Right ventricle myocardium inferior (tissue), 1 donor: Measurements from ENCODE around the gene TEX54. TPM values are rescaled to one million over a fixed set of nuclear protein-coding genes. Genes with fewer than 3 reads are reported as not detected.
"Not testable (repeated sequence)": the region's sequence is repeated elsewhere in the genome, so short reads cannot be mapped to it uniquely, and the experiment has no call there.

Source experiments
- ATAC-seq: fragments of 200-7000 bp; cut with Tn5 transposase; one replicate; pipeline ENCODE4 v1.9.1; 2020; ENCODE audit warnings: mild to moderate bottlenecking, moderate library complexity
- DNase-seq: peaks from one replicate; pipeline ENCODE4 v3.0.0; 2021; ENCODE audit errors: missing footprints
- intact Hi-C: fragments of 100-400 bp; cut with DNase I; formaldehyde crosslinking; loops from one replicate; pipeline ENCODE4 v1.11.0; 2022
- long read RNA-seq: library from polyadenylated mRNA; unstranded; transcript quantifications from one replicate; pipeline ENCODE4 v2.0.0, GENCODE V29; 2021
- total RNA-seq: library from RNA; stranded (reverse); fragmentation: NEBNext Ultra II Directional; extraction: Animal tissue kit (Norgen Biotek cat#: 25700); gene quantifications from one replicate; pipeline ENCODE4 v1.2.1, GENCODE V29; 2021
- donor health status: DM: no; HTN: yes; CAD: no; lungs with severe emphysema.

TEX54 gene
- total RNA-seq, result not detected
- long read RNA-seq, result 0 reads

GRCh38 chr11:62832336-62833234 lies at the start of gene TEX54:
TSS of gene TEX54 (minus strand) at chr11:62832841.
- intact Hi-C loops, result loop anchor here (5.0 kb wide), 2 partner anchors 45 to 105 kb away; partner anchors contain the start of genes HNRNPUL2, TMEM179B and TTC9C
- ATAC-seq (peak; percentile 4), DNase-seq (no peak)

DNA sequence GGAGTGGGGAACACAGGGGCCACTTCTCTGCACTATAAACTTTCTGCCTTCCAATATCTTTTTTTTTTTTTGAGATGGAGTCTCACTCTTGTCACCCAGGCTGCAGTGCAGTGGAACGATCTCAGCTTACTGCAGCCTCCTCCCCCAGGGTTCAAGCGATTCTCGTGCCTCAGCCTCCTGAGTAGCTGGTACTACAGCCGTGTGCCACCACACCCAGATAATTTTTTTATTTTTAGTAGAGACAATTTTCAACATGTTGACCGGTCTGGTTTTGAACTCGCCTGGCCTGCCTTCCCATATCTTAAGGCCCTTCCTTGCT lies 49.7 kb upstream of the TEX54 start:
- intact Hi-C loops, result no loop called here
- ATAC-seq (no peak), DNase-seq (no peak)

- DNase-seq, result peak; percentile 95
- intact Hi-C loops, result no loop called here
- ATAC-seq, result peak; percentile 68
These were observed 49.2 kb upstream of the TEX54 start for GRCh38 chr11:62881579-62882430.

- peak; percentile 93 for ATAC-seq
- intact Hi-C loops, result no loop called here
- DNase-seq, result peak; percentile 96
These were observed 48.4 kb upstream of the TEX54 start, which contains the start of gene SLC3A2 for GRCh38 chr11:62880803-62881578. TSS of gene SLC3A2 (plus strand) at chr11:62880896. CDS start at chr11:62881024, 128 bp downstream.

GRCh38 chr11:62880231-62880802 lies 47.7 kb upstream of the TEX54 start:
- intact Hi-C loops, result no loop called here
- ATAC-seq (peak; percentile 32), DNase-seq (peak; percentile 73)

GRCh38 chr11:62879235-62879978 lies 46.8 kb upstream of the TEX54 start:
- DNase-seq (no peak), ATAC-seq (no peak)
- intact Hi-C loops, result no loop called here

DNA sequence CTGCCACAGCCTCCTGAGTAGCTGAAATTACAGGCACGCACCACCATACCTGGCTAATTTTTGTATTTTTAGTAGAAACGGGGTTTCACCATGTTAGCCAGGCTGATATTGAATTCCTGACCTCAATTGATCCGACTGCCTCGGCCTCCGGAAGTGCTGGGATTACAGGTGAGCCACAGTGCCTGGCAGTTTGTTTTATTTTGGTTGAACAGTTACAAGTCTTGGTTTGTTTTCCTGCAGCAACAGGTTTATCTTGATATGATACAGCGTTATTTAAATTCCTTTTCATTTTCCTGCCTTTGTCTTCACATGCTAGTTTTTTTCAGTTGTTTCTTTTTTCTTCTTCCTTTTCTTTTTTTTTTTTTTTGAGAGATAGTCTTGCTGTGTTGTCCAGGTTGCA lies 44.1 kb upstream of the TEX54 start:
- ATAC-seq (no peak), DNase-seq (no peak)
- intact Hi-C loops, result no loop called here

DNA sequence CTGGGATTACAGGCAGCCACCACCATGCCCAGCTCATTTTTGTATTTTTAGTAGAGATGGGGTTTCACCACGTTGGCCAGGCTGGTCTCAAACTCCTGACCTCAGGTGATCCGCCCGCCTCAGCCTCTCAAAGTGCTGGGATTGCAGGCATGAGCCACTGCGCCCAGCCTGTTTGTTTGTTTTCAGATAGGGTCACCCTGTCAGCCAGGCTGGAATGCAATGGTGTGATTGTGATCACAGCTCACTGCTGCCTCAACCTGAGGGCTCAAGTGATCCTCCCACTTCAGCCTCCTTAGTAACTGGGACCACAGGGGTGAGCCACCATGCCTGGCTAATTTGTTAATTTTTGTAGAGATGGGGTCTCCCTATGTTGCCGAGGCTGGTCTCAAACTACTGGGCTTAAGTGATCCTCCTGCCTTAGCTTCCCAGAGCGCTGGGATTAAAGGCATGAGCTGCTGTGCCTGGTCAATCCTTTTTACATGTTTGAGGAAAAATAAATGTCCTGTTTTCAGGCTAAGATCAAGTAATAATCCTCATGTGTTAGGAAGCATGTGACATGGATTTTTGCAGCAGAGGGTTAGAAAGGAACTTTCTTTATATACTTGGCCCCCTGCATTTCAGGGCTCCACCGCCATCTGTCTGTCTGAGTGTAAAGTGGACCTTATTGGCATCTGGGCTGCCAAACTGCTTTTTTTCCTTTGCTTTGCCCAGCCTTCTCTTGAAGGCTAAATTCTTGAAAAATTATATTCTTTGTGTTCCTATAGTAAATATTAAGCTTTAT lies 43.2 kb upstream of the TEX54 start:
- ATAC-seq, result no peak
- DNase-seq, result no peak
- intact Hi-C loops, result no loop called here

DNA sequence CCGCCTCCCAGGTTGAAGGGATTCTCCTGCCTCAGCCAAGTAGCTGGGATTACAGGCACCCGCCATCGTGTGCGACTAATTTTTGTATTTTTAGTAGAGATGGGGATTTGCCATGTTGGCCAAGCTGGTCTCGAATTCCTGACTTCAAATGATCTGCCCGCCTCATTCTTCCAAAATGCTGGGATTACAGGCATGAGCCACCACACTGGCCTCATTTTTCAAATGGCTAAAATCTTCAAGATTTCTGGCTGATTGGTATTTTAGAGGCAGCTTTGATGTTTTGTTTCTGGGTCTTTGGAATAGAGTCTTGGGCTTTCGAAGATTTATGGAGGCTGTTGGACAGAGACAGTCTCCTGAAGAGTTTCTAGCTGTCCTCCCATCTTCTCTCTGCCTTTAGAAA lies 42.2 kb upstream of the TEX54 start:
- ATAC-seq (no peak), DNase-seq (no peak)
- intact Hi-C loops, result no loop called here

GRCh38 chr11:62865635-62866034 lies 33.0 kb upstream of the TEX54 start:
- no peak for ATAC-seq
- DNase-seq, result no peak
- intact Hi-C loops, result loop anchor here (10.0 kb wide), 1 partner anchor 471 kb away; no protein-coding TSS in a partner anchor

GRCh38 chr11:62863687-62864335 lies 31.2 kb upstream of the TEX54 start:
- intact Hi-C loops, result loop anchor here (10.0 kb wide), 1 partner anchor 469 kb away; no protein-coding TSS in a partner anchor
- no peak for ATAC-seq
- DNase-seq, result no peak

DNA sequence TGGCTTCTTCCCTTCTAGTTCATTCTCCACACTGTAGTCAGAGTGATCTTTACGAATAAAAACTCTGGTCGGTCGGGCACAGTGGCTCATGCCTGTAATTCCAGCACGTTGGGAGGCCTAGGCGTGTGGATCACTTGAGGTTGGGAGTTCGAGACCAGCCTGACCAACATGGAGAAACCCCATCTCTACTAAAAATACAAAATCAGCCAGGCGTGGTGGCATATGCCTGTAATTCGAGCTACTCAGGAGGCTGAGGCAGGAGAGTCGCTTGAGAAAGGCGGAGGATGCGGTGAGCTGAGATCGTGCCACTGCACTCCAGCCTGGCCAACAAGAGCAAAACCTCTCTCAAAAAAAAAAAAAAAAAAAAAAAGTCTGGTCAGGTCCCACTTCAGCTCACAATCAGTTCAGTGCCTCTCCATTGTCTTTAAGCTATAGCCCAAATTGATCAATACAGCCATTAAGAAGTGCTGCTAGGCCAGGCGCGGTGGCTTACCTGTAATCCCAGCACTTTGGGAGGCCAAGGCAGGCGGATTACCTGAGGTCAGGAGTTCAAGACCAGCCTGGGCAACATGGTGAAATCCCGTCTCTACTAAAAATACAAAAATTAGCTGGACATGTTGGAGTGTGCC lies 29.0 kb upstream of the TEX54 start:
- DNase-seq, ATAC-seq: not testable (repeated sequence)
- intact Hi-C loops, result loop anchor here (1.0 to 10.0 kb wide), 2 partner anchors 75 to 467 kb away; no protein-coding TSS in a partner anchor

GRCh38 chr11:62860835-62861563 lies 28.4 kb upstream of the TEX54 start:
- no peak for DNase-seq
- no peak for ATAC-seq
- intact Hi-C loops, result loop anchor here (10.0 kb wide), 1 partner anchor 466 kb away; no protein-coding TSS in a partner anchor

DNA sequence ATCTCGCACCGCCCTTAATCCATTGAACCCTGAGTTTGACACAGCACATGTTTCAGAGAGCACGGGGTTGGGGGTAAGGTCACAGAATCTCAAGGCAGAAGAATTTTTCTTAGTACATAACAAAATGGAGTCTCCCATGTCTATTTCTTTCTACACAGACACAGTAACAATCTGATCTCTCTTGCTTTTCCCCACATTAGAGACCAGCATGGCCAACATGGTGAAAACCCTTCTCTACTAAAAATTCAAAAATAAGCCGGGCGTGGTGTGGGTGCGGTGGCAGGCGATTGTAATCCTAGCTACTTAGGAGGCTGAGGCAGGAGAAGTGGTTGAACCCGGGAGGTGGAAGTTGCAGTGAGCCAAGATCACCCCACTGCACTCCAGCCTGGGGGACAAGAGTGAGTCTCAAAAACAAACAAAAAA lies 26.7 kb upstream of the TEX54 start:
- not testable (repeated sequence) for DNase-seq, ATAC-seq
- intact Hi-C loops, result loop anchor here (5.0 kb wide), 1 partner anchor 132 kb away; the partner anchor contains the start of genes HNRNPUL2 and TTC9C

DNA sequence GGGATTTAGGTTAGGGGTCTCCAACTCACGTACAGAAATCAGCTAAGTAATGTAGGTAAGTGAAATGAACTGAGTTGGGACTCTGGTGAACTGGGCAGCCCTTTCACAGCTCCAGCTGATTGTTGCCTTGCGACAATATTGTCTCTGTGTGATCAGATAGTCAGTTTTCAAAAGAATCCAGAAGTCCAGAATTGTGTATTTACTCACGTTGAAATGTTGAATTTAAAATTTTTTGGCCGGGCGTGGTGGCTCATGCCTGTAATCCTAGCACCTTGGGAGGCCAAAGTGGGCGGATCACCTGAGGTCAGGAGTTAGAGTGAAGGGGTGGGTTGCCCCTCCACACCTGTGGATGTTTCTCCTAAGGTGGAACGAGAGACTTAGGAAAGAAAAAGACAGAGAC lies 25.6 kb upstream of the TEX54 start:
- intact Hi-C loops, result loop anchor here (5.0 kb wide), 1 partner anchor 131 kb away; the partner anchor contains the start of genes HNRNPUL2 and TTC9C
- DNase-seq (no peak), ATAC-seq (no peak)
